Measurements from ENCODE around the gene PTPA.

PTPA gene

GRCh38 chr9:129110740-129111527, at the start of gene PTPA, which contains the start of gene CRAT:
TSS of gene PTPA (plus strand) at chr9:129111415. CDS start at chr9:129111601, 186 bp downstream.
TSS of gene CRAT (minus strand) at chr9:129110793. CDS start at chr9:129110509, 284 bp downstream.
- peak; percentile 96 for DNase-seq

GRCh38 chr9:129063061-129063460, 48.2 kb upstream of the PTPA start:
- no peak for DNase-seq

GRCh38 chr9:129064499-129064908, 46.7 kb upstream of the PTPA start:
- no peak for DNase-seq

GRCh38 chr9:129068110-129068509, 43.1 kb upstream of the PTPA start:
- DNase-seq = no peak

- peak; percentile 60 for DNase-seq
Measured at GRCh38 chr9:129068990-129069861, 42.0 kb upstream of the PTPA start.

GRCh38 chr9:129069862-129070641, 41.2 kb upstream of the PTPA start:
- DNase-seq = no peak

GRCh38 chr9:129070696-129071525, 40.3 kb upstream of the PTPA start:
- no peak for DNase-seq

GRCh38 chr9:129071526-129072126, 39.6 kb upstream of the PTPA start:
- DNase-seq = peak; percentile 21

- no peak for DNase-seq
Measured at GRCh38 chr9:129072171-129072570, 39.0 kb upstream of the PTPA start.

GRCh38 chr9:129073404-129073803, 37.8 kb upstream of the PTPA start:
- DNase-seq = peak; percentile 12

GRCh38 chr9:129074106-129074505, 37.1 kb upstream of the PTPA start:
- no peak for DNase-seq

- no peak for DNase-seq
Measured at GRCh38 chr9:129075996-129076639, 35.1 kb upstream of the PTPA start.

GRCh38 chr9:129076640-129077037, 34.6 kb upstream of the PTPA start:
- no peak for DNase-seq

GRCh38 chr9:129077236-129077635, 34.0 kb upstream of the PTPA start:
- no peak for DNase-seq

GRCh38 chr9:129078691-129079503, 32.3 kb upstream of the PTPA start:
- DNase-seq = no peak

- DNase-seq = no peak
Measured at GRCh38 chr9:129079829-129080228, 31.4 kb upstream of the PTPA start.

- DNase-seq = no peak
Measured at GRCh38 chr9:129080298-129080600, 31.0 kb upstream of the PTPA start.

- peak; percentile 99 for DNase-seq
Measured at GRCh38 chr9:129080601-129081387, 30.4 kb upstream of the PTPA start, which contains the start of gene DOLPP1. TSS of gene DOLPP1 (plus strand) at chr9:129081111. CDS start at chr9:129081132, 21 bp downstream.

- DNase-seq = no peak
Measured at GRCh38 chr9:129081388-129081904, 29.8 kb upstream of the PTPA start.
